AG09309 (cell line): Measurements from ENCODE around the gene ONECUT2.

ENCODE experiments used
- DNase-seq: peaks from one replicate; pipeline ENCODE4 v3.0.0-alpha.2; 2010; ENCODE audit warnings: low read depth
- H3K4me3 ChIP-seq: 2 replicates; pipeline ENCODE4 v1.5.1; 2011; ENCODE audit warnings: mild to moderate bottlenecking, low read depth, low read length, moderate library complexity; ENCODE audit not compliant: control insufficient read depth
- CTCF ChIP-seq: IDR thresholded peaks from 2 replicates; pipeline ENCODE4 v1.5.1; 2011; ENCODE audit warnings: mild to moderate bottlenecking, low read depth, low read length, inconsistent platforms; ENCODE audit not compliant: insufficient read depth, control insufficient read depth; ENCODE audit errors: missing control alignments

ONECUT2 gene

GRCh38 chr18:57427429-57428201 is 7.6 kb upstream of the ONECUT2 start:
- TF ChIP-seq CTCF: no peak
- no peak for DNase-seq
- no peak overlapping the region for H3K4me3 ChIP-seq

GRCh38 chr18:57428221-57429150 is 6.7 kb upstream of the ONECUT2 start:
- H3K4me3 ChIP-seq: no peak overlapping the region
- DNase-seq: no peak
- TF ChIP-seq CTCF: no peak

GRCh38 chr18:57429167-57430078 is 5.8 kb upstream of the ONECUT2 start:
- H3K4me3 ChIP-seq: no peak overlapping the region
- no peak for DNase-seq
- no peak for TF ChIP-seq CTCF

- TF ChIP-seq CTCF: no peak
- no peak overlapping the region for H3K4me3 ChIP-seq
- no peak for DNase-seq
Measured at GRCh38 chr18:57430079-57431001, 4.8 kb upstream of the ONECUT2 start.

GRCh38 chr18:57431002-57431382 is 4.2 kb upstream of the ONECUT2 start:
- TF ChIP-seq CTCF: no peak
- no peak overlapping the region for H3K4me3 ChIP-seq
- DNase-seq: no peak
